ENCODE results near the gene HOXC6. TPM values are rescaled to one million over a fixed set of nuclear protein-coding genes. Genes with fewer than 3 reads are reported as not detected.

HOXC6 gene
- total RNA-seq, 1 donor from 2014 or later, result 0.32 TPM

- Mint-ChIP-seq H3K9me3 (ENCODE audit: unreplicated experiment) (peaks cover 10% of the 10 kb centered on the region), H3K36me3 (ENCODE audit: unreplicated experiment) (no peaks in the 10 kb centered on the region), H3K4me3 (ENCODE audit: unreplicated experiment) (no peak overlapping the region), H3K27ac (ENCODE audit: unreplicated experiment) (no peak overlapping the region), H3K4me1 (ENCODE audit: low read depth, unreplicated experiment) (no peaks in the 10 kb centered on the region), H3K27me3 (ENCODE audit: unreplicated experiment) (peaks cover 60% of the 10 kb centered on the region)
- no peak for DNase-seq
- TF ChIP-seq CTCF (IDR thresholded peaks at IDR 0.05; ENCODE audit: partially characterized antibody, unreplicated experiment), result no peak
Measured at GRCh38 chr12:54001283-54002187, 26.7 kb upstream of the HOXC6 start.

GRCh38 chr12:54002278-54002914, 25.8 kb upstream of the HOXC6 start:
- no peak for DNase-seq
- peaks cover 10% of the 10 kb centered on the region for H3K9me3 Mint-ChIP-seq (ENCODE audit: unreplicated experiment)
- H3K27me3 Mint-ChIP-seq (ENCODE audit: unreplicated experiment), result peaks cover 56% of the 10 kb centered on the region
- H3K27ac Mint-ChIP-seq (ENCODE audit: unreplicated experiment), result no peak overlapping the region
- TF ChIP-seq CTCF (IDR thresholded peaks at IDR 0.05; ENCODE audit: partially characterized antibody, unreplicated experiment), result no peak
- no peaks in the 10 kb centered on the region for H3K4me1 Mint-ChIP-seq (ENCODE audit: low read depth, unreplicated experiment)
- no peak overlapping the region for H3K4me3 Mint-ChIP-seq (ENCODE audit: unreplicated experiment)
- H3K36me3 Mint-ChIP-seq (ENCODE audit: unreplicated experiment), result no peaks in the 10 kb centered on the region

- DNase-seq, result no peak
- Mint-ChIP-seq H3K4me1 (ENCODE audit: low read depth, unreplicated experiment) (no peaks in the 10 kb centered on the region), H3K4me3 (ENCODE audit: unreplicated experiment) (no peak overlapping the region), H3K9me3 (ENCODE audit: unreplicated experiment) (peaks cover 7% of the 10 kb centered on the region), H3K36me3 (ENCODE audit: unreplicated experiment) (no peaks in the 10 kb centered on the region), H3K27me3 (ENCODE audit: unreplicated experiment) (peaks cover 55% of the 10 kb centered on the region), H3K27ac (ENCODE audit: unreplicated experiment) (no peak overlapping the region)
- TF ChIP-seq CTCF (IDR thresholded peaks at IDR 0.05; ENCODE audit: partially characterized antibody, unreplicated experiment), result no peak
Measured at GRCh38 chr12:54002915-54003389, 25.3 kb upstream of the HOXC6 start.

DNA sequence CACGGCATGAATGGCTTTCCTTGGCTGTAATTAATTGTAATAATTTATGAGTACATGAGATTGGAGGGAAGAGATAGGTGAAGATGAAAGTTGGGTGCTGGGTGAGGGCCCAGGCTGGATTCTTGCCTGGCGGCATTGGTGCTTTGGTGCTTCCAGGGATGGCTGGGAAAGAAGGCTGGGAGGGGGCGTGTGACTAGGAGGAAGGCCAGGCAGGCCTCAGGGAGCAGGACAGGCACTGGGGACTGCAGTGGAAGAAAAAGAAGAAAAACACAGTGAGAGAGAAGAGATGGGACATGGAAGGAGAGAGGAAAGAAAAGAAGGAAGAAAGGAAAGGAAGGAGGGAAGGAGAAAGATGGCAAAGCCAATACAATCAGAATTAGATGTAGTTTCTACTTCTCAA, 24.6 kb upstream of the HOXC6 start:
- no peak for TF ChIP-seq CTCF (IDR thresholded peaks at IDR 0.05; ENCODE audit: partially characterized antibody, unreplicated experiment)
- H3K4me1 Mint-ChIP-seq (ENCODE audit: low read depth, unreplicated experiment), result no peaks in the 10 kb centered on the region
- peaks cover 48% of the 10 kb centered on the region for H3K27me3 Mint-ChIP-seq (ENCODE audit: unreplicated experiment)
- no peak overlapping the region for H3K27ac Mint-ChIP-seq (ENCODE audit: unreplicated experiment)
- DNase-seq, result no peak
- no peak overlapping the region for H3K4me3 Mint-ChIP-seq (ENCODE audit: unreplicated experiment)
- H3K36me3 Mint-ChIP-seq (ENCODE audit: unreplicated experiment), result no peaks in the 10 kb centered on the region
- H3K9me3 Mint-ChIP-seq (ENCODE audit: unreplicated experiment), result peaks cover 6% of the 10 kb centered on the region
